Gastroesophageal sphincter (tissue), 3 donors: ENCODE results near the gene ASTE1.

Experiments
- POLR2A ChIP-seq, 2 donors: fragments of 450-650 bp; IDR thresholded peaks; one replicate each; pipeline ENCODE4 v1.6.1; 2017; ENCODE audit warnings: antibody characterized with exemption in 2 of 2, mild to moderate bottlenecking in 2 of 2, moderate library complexity in 1 of 2
- TF ChIP-seq, protein P1 (sequence below), 4 experiments: fragments of 200-600 bp in 2 of 4; fragments of 450-650 bp in 2 of 4; sonication (generic) in 1 of 4; IDR thresholded peaks; one replicate each; pipeline ENCODE4 v1.5.1; 2017 to 2019; ENCODE audit warnings: antibody characterized with exemption in 4 of 4, mild to moderate bottlenecking in 2 of 4, moderate library complexity in 2 of 4

DNA sequence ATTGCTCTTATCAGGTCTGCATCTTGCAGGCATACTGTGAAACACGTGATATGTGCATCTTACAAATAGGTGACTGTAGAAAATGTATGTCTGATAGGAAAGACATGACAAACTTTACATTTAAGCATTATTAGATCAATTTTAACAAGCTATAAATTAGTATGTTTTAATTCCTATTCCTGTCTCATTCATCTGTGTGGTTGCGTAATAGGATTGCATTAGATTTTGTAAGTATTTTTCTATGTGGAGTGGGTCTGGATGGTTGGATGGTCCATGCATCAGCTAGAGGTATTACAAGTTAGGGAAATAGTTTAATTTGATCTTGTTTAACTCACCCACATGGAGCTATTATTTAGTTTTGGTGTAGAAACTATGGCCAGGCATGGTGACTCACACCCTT, 18.8 kb downstream of the ASTE1 start:
- TF ChIP-seq, protein P1, sequence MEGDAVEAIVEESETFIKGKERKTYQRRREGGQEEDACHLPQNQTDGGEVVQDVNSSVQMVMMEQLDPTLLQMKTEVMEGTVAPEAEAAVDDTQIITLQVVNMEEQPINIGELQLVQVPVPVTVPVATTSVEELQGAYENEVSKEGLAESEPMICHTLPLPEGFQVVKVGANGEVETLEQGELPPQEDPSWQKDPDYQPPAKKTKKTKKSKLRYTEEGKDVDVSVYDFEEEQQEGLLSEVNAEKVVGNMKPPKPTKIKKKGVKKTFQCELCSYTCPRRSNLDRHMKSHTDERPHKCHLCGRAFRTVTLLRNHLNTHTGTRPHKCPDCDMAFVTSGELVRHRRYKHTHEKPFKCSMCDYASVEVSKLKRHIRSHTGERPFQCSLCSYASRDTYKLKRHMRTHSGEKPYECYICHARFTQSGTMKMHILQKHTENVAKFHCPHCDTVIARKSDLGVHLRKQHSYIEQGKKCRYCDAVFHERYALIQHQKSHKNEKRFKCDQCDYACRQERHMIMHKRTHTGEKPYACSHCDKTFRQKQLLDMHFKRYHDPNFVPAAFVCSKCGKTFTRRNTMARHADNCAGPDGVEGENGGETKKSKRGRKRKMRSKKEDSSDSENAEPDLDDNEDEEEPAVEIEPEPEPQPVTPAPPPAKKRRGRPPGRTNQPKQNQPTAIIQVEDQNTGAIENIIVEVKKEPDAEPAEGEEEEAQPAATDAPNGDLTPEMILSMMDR (IDR thresholded peaks at IDR 0.05): no peak
- TF ChIP-seq POLR2A (IDR thresholded peaks at IDR 0.05): no peak
